Renal cortical epithelial cell (primary cell): ENCODE measurements around the gene PGPEP1. TPM values are rescaled to one million over a fixed set of nuclear protein-coding genes. Genes with fewer than 3 reads are reported as not detected.

ENCODE experiments used
- DNase-seq: peaks from one replicate; pipeline ENCODE4 v3.0.0-alpha.2; 2011; ENCODE audit warnings: low read depth
- total RNA-seq: library from RNA; depleted of rRNA; stranded (reverse); fragments of >200 nt; gene quantifications from 2 replicates; pipeline ENCODE4 v1.2.3, GENCODE V29; 2014

Gene PGPEP1
- total RNA-seq, 1 donor from 2014 or later = 33.2 TPM

DNA sequence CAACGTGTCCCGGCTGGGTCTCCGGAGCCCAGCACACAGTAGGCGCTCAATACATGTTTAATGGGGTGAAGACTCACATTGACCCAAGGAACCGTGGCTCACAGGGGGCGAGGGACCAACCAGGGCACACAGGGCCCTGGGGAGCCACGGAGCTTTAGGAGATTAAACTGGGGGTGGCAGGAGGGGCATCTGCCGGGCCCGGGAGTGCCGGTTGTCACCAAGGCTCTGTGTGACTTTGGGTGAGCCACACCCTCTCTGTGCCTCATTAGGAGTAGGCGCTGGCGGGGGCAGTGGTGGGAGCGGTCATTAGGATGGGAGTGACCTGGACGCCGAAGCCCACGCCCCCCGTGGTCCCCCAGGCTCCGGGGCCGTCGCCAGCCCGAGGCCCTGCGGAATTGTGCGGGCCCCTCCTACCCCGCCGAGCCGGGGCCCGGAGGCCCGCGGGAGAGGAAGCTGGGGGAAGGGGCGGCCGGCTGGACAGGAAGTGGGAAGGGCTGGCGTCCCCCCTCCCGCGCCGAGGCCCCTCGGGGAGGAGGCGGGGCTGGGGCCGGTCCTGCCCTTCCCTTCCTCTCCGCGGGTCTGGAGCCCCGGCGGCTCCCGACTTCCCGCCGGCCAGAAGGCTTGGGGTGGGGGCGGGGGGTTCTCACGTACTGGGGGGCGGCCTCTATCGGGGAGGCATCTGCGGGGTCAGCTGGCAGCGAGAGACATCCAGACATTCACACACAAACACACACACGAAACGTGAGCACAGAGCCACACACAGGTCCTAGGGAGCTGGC is 77.0 kb downstream of the PGPEP1 start:
- no peak for DNase-seq

DNA sequence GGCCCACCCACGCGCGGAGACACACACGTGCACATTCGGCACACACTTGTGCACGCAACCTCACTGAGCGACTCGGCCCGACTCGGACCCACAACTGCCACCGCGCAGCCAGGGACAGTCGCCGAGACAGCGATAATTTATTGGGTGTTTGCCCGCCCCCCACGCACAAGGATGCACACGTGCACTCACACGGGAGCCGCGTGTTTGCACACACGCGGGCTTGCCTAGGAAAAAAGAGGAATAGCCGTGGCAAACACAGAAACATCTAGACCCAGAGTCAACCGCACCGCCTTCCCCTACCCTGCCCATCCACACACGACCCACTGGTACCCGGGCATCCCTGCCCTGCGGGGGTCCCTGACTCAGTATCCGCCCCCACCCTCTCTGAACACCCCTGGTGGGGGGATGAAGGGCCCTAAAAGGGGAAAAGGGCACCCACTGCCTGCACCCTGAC is 77.7 kb downstream of the PGPEP1 start:
- no peak for DNase-seq

DNA sequence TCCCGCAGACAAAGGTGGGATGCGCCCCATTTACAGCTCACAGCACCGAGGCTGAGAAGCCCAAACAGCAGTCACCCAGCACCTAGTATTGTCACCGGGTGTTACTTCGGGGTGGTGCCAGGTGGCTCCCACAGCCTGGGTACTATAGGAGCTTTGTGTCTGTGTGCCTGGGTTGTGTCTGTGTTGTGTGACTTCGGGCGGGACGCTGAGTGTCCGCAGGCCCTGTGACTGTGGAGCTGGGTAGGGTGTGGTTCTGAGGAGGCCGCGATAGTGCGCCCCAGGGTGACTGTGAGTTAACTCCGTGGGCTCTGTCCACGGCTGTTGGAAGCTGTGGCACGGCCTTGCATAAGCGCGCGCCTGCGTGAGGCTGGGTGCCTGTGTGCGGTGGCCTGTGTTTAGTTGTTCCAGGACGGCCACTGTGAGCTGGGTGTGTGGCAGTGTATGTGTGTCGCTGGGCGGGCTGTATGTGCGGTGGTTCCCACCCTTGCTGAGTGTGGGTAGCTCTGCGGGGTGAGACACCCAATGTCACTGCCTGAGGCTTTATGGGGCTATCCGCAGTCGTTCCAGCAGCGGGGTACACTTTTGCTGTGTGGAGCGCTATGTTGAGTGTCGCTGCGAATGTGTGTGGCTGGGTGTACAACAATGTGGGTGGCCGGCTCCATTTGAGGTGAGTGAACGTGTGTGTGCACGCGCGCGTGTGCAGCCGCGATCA is 78.2 kb downstream of the PGPEP1 start:
- no peak for DNase-seq

DNA sequence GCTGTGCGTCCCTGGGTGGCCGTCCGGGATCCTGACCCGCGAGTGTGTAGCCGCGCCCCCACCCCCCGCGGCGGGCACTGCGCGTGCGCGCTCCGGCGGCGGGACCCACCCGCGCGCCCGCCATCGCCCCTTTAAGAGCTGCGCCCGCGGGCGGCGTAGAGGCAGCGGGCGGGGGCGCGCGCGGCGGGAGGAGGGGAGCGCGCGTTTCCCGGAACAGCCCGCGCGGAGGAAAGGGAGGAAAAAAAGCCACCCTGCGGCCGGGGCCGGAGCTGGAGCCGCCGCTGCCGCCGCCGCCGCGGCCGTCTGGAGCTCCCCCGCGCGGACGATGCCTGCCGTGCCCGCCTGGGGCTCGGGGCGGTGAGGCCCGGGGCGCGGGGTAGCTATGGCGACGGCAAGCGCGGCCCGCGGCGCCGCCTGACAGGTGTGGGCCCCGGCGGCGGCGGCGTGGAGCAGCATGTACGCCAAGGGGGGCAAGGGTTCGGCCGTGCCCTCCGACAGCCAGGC is 78.8 kb downstream of the PGPEP1 start, which contains the start of gene SSBP4:
TSS of gene SSBP4 (plus strand) at position 204 of the 504 bp plus-strand sequence. CDS start at position 455, 251 bp downstream.
- DNase-seq = no peak

Other genes starting within 250 kb of the PGPEP1 start
- gene MAST3, start 242.8 kb upstream of the PGPEP1 start, total RNA-seq = 0.35 and 5.7 TPM in 2 replicates
- gene PIK3R2, start 187.4 kb upstream of the PGPEP1 start, total RNA-seq = 15.8 and 56.9 TPM in 2 replicates
- 20.8 and 25.1 TPM in 2 replicates for gene IFI30, start 166.8 kb upstream of the PGPEP1 start, total RNA-seq
- gene MPV17L2, start 147.4 kb upstream of the PGPEP1 start, total RNA-seq = 12.3 and 57.1 TPM in 2 replicates
- 0.35 and 0.80 TPM in 2 replicates for gene RAB3A, start 136.6 kb upstream of the PGPEP1 start, total RNA-seq
- under 0.01 and 0.20 TPM in 2 replicates for gene PDE4C, start 114.2 kb upstream of the PGPEP1 start, total RNA-seq
- 0.50 TPM in 1 of 2 replicates, not detected in the other for gene IQCN, start 66.1 kb upstream of the PGPEP1 start, total RNA-seq
- 140 and 234 TPM in 2 replicates for gene JUND, start 59.0 kb upstream of the PGPEP1 start, total RNA-seq
- 115 and 223 TPM in 2 replicates for gene LSM4, start 17.5 kb upstream of the PGPEP1 start, total RNA-seq
- 108 and 190 TPM in 2 replicates for gene GDF15, start 45.6 kb downstream of the PGPEP1 start, total RNA-seq
- gene LRRC25, start 57.0 kb downstream of the PGPEP1 start, total RNA-seq = not detected in 2 replicates
- gene SSBP4, start 78.8 kb downstream of the PGPEP1 start, total RNA-seq = 40.5 and 49.3 TPM in 2 replicates
- 37.5 and 69.9 TPM in 2 replicates for gene ISYNA1, start 97.5 kb downstream of the PGPEP1 start, total RNA-seq
- gene ELL, start 181.5 kb downstream of the PGPEP1 start, total RNA-seq = 7.5 and 13.3 TPM in 2 replicates
- gene FKBP8, start 203.0 kb downstream of the PGPEP1 start, total RNA-seq = 215 and 278 TPM in 2 replicates
- 47.6 and 76.4 TPM in 2 replicates for gene KXD1, start 217.3 kb downstream of the PGPEP1 start, total RNA-seq
- gene UBA52, start 231.3 kb downstream of the PGPEP1 start, total RNA-seq = 485 and 589 TPM in 2 replicates
- gene REX1BD, start 248.2 kb downstream of the PGPEP1 start, total RNA-seq = 30.2 and 62.2 TPM in 2 replicates